Measurements from ENCODE around the gene FOXO3.
"Not testable (repeated sequence)": the region's sequence is repeated elsewhere in the genome, so short reads cannot be mapped to it uniquely, and the experiment has no call there.

The FOXO3 gene

DNA sequence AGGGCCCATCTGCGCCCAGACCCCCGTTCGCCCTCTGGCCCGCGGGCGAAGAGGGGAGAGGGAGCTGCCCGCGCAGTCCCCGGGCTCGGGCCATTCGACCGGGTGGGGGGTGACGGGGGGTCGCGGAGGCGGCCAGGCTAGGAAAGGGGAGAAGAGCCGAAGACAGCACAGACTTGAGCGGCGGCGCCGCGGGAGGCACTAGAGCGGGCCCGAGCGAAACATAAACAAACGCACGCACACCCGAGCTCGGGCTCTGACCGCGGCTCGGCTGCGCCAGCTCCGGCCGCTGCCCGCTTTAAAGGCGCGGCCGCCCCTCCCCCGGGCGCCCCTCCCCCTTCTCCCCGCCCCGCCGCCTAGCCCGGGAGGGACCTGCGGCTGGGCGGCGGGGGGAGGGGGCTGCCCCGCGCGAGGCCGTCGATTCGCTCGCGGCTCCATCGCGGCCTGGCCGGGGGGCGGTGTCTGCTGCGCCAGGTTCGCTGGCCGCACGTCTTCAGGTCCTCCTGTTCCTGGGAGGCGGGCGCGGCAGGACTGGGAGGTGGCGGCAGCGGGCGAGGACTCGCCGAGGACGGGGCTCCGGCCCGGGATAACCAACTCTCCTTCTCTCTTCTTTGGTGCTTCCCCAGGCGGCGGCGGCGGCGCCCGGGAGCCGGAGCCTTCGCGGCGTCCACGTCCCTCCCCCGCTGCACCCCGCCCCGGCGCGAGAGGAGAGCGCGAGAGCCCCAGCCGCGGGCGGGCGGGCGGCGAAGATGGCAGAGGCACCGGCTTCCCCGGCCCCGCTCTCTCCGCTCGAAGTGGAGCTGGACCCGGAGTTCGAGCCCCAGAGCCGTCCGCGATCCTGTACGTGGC is at the start of gene FOXO3:
Gene FOXO3 (plus strand): TSS at position 455 of the 846 bp plus-strand sequence. CDS start 292 bp downstream, at position 747.
- Histone ChIP-seq H3K27ac (peak within 1 kb of the TSS; percentile 72 to 98 (median 95)), H3K4me3 (peak within 1 kb of the TSS; percentile 60 to 96 (median 85))

DNA sequence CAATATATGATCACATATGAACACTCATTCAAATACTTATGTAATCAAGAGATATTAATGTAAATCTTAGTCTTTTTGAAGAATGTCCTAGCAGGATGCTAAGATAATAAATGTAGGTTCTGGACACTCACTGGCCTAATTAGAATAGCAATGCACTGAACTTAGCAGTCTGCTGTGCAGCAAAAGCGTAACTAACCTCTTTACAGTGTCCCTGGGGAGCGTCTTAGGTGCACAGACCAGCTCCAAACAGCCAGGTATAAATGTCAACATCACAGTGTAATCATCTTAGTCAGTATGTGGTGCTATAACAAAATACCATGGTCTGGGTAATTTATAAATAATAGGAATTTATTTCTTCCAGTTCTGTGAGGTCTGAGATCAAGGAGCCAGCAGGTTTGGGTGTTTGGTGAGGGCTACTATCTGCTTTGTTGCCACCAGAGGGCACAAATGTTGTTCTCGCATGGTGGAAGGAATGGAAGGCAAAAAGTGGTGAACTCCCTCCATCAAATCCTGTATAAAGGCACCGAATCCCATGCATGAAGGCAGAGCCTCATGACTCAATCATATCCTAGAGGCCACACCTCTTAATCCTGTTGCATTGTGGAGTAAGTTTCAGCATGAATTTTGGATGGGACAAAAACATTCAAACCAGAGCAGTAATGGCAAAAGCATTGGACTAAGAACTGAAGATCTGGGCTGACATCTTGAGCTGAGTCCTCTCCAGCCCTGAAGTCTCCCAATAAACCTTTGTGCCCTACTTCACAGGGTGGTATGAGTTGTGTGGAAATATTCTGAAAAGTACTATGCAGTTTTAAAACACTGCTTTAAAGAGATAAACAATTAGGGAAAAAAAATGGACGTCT is 41.8 kb upstream of the FOXO3 start:
- H3K4me3 ChIP-seq = no peak overlapping the region
- H3K27ac ChIP-seq = no peak overlapping the region

DNA sequence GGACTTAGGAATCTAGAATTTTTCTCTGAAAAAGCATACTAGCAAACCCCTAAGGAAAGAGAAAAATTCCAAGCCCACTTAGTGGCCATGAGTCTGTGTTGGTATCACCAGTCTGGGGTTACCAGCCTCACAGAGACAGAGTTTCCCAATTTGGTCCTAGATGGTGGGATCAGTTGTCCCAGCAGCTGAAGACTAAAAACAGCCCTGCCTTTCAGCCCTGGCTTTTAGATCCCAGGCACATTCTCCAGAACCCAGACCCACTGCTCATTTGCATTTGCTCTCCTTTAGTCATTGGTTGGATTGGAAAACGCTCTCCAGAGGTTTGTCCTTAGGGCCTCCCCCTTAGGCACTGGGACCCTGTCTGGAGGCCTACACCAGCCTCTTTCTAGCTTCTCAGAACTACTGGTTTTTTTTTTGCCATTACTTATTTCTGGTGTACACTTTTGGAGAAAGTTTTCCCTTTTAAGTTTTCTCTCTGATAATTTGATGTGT is 39.1 kb upstream of the FOXO3 start:
- no peak overlapping the region for H3K27ac ChIP-seq
- no peak overlapping the region for H3K4me3 ChIP-seq

DNA sequence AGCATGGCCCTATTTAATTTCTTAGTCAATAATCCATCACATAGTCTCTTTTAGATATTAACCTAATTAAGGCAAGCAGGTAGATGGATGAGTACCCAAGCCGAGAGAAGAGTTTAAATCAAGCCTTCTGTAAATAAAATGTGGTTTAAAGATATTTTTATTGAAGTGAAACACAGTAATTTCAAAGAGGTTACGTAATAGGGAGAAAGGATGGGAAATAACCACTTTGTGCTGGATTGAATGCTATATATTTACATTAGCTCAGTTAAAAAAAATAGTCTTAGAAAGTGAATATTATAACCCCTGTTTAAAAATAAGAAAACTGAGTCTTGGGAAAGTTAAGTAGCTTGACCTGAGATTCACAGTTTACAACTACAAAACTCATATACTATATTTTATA is 37.0 kb upstream of the FOXO3 start:
- H3K27ac ChIP-seq = no peak overlapping the region
- no peak overlapping the region for H3K4me3 ChIP-seq

DNA sequence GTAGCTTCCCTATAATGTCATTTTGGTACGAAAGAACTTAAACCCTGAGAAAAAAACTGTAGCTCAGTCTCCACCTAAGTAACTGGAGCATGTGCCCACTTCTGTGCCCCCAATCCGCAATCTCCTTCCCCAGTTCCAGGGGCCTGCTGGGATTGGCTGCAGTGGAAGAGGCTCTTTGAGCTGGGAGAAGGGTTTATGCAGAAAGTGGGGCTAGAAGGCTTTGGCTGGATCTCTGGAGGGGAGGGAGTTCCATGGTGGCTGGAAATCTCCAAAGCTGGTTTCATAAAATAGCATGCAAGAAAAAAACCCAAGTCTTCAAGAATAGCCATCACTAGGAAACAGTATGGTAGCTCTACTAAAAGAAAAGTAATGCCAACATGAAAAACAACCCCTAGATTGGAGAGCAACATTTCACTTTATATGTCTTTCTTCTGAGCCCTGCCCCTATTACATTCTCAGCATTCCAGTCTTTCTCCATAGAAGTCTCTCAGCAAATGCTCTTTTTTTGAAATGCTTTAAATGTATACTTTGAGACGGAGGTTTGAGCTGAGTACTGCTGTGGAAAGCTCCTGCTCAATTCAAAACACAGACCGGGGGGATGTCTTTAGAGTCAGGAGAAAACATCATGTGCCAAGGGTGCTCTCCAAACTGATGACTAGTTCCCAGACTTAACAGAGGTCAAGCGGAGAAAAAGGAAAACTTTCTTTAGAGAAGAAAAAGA is 36.0 kb upstream of the FOXO3 start:
- no peak overlapping the region for H3K4me3 ChIP-seq
- no peak overlapping the region for H3K27ac ChIP-seq

DNA sequence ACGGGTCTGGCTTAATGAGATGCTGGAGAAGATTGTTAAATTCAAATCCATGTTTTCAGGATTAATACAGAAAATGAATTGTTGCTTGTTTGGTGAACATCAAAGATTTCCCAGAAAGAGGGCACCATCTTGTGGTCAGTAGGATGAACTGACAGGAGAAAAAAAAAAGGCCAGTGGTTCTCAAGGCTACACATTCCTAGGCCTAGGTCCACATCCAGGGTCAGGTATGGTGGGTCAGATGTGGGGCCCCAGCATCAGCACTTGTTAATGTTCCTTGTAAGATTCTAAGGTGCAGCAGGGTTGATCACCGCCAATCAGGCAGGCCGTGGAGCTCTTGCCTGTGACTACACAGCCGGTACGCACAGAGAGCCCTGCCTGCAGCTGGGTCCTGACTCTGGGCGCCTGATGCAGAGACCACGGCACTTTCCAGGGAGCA is 34.0 kb upstream of the FOXO3 start:
- H3K27ac ChIP-seq = no peak overlapping the region
- no peak overlapping the region for H3K4me3 ChIP-seq

DNA sequence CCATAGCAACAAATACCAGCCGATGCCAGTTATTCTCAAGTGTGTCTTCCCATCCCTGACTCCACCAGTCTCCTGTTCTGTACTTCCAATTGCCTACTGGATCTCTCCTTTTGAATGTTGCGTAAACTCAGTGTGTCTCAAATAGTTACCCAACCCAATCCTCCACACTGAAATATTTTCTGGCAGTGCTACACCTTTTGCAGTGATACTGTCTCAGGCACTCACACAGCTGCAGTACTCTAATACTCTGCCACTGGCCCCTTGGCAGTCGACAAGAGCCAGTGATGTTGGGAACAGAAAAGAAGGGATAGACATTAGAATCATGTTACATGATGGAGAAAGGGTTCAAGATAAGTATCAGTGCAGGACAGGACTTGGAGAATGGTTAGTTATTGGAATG is 31.8 kb upstream of the FOXO3 start:
- no peak overlapping the region for H3K4me3 ChIP-seq

DNA sequence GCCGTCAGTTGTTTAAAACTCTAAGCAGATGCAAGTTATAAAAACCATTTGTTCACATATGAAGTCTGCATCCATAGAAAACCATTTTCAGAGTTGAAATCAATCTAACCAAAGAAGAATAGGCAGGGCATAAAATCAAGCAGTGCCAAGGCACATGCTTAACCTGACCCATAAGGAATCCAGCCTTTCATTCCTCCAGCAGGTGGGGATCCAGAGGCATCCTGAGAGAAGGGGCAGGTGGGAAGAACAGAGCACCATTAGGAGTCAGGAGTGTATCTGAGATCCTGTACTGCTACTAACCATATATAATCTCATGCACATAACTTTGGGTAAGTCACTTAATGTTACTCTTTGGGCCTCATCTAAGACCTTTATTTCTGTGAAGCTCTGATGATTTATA is 29.4 kb upstream of the FOXO3 start:
- Histone ChIP-seq H3K4me3 (no peak overlapping the region), H3K27ac (no peak overlapping the region)

More for the DNA sequence above, 31.8 kb upstream of the FOXO3 start:
- no peak overlapping the region for H3K27ac ChIP-seq

DNA sequence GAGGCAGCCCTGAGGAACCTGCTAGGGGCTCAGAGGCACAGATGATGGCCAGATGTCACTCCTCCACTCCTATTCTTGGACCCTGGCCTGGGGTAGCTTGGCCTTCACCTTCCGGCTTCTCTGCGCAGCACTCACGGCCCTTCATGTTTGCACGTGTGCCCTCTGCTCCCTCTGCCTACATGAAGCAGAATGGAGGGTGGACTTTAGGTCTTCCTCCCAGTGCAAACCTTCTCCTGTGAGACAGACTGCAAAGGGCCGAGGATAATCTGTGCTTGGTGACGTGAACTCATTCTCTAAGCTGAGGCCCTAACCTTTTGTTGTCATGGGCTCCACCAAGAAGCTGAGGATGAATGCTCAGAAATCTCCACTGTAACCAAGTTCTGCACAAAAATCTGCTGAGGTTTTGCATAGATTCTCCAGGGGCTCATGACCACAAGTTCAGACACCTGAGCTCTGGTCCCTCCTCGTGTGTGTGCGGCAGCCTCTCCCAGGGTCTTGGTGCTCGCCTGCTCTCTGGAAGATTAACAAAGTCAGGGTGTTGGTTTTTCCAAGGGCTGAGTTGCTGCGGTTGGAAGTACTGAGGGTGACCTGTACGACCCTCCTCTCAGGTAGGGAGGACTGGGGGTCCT is 25.5 kb upstream of the FOXO3 start:
- H3K27ac ChIP-seq = no peak overlapping the region

DNA sequence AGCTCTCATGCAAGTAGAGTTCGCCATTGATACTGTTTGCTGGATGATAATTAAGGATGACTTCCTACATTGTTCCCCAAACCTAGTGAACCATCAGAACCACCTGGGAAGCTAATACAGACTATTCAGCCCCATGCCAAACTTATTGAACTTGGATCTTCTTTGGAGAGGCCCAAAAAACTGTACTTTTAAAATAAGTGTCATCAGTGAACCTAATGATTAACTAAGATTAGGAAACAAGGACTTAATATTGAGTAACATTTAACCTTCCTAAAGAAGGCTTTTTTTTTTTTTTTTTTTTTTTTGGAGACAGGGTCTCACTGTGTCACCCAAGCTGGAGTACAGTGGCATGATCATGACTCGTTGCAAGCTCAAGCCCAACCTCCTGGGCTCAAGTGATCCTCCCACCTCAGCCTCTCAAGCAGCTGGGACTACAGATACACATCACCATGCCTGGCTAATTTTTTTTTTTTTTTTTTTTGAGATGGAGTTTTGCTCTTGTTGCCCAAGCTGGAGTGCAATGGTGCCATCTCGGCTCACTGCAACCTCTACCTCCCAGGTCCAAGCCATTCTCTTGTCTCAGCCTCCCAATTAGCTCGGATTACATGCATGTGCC is 24.7 kb upstream of the FOXO3 start:
- H3K4me3 ChIP-seq, H3K27ac ChIP-seq: not testable (repeated sequence)

More for the DNA sequence above, 25.5 kb upstream of the FOXO3 start:
- H3K4me3 ChIP-seq = no peak overlapping the region

DNA sequence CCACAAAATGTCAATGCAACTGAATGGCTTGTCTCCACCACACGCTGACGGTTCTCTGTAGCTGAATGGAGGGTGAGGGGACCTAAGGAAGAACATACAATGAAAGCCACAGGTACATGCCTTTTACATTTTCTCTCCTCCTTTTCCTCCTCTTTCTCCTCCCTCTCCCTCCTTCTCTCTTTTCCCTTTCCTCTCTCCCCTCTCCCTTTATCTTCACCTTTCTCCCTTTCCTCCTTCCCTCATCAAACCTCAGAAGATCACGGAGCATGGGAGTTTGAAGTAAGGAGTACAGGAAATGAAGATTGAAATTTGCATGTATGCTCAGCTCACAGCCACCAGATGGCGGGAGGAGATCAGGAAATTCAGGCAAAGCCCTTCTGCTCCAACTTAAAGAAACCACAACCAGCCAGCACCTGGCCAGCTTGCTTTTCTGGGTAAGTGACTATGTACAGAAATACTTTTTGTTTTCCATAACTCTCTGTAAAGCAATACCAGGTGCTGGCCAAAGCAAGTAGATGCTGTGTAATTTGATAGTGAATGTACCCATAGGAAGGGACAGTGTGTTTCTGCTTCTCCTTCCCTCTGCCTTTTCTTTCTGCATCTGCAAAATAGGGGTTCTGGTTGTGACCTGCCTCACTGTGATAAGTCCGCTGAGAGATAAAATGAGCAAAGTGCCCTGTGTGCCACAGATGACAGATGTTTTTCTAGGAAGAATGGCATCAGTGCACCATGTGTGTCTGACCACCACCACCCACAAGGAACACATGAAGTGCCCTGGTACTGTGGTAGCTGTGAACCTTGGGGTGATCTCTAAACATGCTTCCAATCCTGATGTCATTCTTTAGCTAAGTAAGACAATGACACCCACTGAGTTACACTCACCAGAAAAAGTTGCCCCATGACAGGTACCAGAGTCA is 18.6 kb upstream of the FOXO3 start:
- no peak overlapping the region for H3K4me3 ChIP-seq
- peak overlapping the region in 1 of 21 experiments; percentile 6 for H3K27ac ChIP-seq

DNA sequence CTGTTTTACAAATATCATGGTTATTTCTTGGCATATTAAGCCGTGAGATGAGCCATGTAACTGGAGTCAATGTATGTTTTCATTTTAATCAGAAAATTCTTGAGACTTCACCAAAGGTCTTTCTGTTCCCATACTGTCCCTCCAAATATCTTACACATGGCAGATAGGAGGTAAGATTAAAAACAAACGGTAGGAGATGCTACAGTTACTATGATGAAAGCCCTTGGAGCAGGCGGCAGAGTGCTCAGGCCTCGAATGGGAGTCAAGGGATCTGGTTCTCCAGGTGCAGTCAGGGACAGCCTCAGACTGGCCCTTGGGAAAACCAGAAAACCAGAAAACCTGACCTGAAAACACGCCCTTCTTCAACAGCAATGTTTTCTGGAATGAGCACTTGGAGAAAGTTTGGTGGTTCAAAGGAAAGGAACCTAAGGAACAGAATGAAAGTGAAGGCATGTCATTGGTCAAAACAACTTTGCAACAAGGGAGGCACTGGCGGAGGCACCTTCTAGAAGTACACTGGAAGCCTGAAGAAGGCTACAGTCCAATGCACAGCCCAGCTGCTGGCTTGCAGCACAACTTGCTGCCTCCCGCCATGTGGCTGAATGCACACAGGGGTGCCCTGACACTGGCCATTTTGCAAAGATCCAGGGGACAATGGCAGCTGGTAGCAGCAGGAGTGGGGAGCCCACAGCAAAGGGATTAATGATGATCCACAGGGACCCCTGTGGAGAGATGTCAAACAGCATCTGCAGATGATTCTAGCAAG is 17.4 kb upstream of the FOXO3 start:
- no peak overlapping the region for H3K27ac ChIP-seq
- H3K4me3 ChIP-seq = no peak overlapping the region

DNA sequence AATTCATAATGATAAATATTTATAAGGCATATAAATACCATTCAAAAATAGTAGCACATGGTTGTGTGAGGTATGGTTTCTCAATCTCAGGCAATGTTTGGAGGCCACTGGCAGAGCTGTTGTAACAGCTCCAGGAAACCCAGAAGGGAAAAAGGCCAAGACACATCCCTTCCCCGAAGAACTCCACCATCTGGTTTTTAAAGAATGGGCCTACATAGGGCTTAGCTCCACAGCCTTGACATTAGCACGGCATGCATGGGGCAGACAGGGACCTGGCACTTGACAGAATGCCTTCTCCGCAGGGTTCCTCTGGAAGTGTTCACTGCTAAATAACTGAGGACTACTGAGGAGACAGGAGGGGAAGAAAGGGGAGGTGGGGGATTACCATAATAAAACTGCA is 16.1 kb upstream of the FOXO3 start:
- Histone ChIP-seq H3K27ac (no peak overlapping the region), H3K4me3 (no peak overlapping the region)

DNA sequence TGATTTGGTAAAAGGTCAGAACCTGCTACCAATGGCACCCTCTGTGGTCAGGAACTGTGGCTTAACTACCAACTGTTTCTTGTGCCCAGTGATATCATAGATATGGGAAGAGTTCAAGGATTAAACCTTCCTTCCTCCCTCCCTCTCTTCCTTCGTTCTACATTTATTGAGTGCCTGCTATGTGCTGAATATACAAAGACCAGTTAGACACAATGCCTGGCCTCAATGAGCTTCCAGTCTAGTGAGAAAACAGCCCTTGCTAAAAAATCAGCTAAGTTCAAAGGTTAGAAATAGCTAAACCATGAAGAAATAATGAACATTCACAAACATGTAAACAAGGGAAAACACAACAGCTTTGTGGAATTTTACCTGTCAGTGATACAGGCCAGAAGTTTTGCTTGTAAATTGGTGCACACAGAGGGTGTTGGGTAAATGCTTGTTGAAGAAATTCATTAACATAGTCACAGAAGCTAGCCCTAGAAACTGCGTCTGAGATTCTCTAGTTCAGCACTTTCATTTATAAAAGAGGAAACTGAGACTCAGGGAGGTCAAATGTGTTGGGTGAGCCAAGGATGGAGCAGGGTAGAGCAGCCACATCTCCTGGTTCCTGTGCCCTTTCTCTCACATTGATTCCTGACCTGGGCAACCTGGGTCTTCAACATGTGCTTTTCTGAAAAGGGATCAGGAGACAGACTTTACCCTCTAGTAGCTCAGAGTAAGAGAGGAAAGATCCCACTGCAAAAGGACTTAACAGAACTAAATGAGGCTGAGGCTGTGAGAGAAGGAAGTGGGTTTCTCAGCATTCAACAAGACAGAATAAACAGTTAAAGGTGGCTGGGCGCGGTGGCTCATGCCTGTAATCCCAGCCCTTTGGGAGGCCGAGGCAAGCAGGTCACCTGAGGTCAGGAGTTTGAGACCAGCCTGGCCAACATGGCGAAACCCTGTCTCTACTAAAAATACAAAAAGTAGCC is 14.4 kb upstream of the FOXO3 start:
- no peak overlapping the region for H3K27ac ChIP-seq
- no peak overlapping the region for H3K4me3 ChIP-seq

DNA sequence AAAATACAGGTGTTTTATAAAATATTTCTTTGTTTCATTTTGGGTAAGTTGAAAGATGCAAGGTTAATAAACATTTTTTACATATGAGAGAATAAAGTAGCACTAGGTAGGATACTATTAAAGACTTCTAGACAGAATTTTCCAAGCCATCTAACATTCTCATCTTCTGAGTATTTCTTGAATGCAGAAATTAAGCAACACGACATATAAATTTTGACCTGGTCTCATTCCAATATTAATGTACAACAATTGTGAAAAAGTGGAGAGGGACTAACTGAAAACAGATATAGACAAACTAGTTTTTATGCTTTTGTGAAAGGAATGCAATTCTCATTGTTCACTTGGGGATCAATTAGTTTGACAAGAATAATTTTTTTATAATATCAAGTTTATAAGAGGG is 11.5 kb upstream of the FOXO3 start:
- H3K4me3 ChIP-seq = no peak overlapping the region
- H3K27ac ChIP-seq = peak overlapping the region in 1 of 21 experiments; percentile 10

DNA sequence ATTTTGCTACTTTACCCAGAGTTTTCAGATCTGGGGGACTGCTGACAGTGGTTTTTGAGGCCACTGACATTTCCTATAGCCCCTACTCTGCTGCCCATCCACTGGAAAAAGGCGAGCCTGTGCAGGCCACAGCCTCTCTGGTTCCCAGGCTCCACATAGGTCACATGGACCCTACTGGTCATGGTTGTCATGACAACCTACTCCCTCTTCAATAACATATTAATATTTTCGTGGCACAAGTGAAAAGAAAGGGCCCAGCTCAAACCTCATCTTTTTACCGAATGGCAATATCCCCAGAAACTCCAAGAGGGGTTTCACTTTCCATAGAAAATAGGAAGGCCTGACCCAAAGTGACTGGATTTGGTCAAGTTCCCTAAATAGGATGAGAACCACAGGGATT is 11.0 kb upstream of the FOXO3 start:
- Histone ChIP-seq H3K27ac (peak overlapping the region in 2 of 21 experiments; percentile 10 to 43), H3K4me3 (no peak overlapping the region)
